ENCODE measurements around the gene VPS45.

VPS45 gene

GRCh38 chr1:150076066-150076465, 8.5 kb downstream of the VPS45 start:
- DNase-seq, result no peak

DNA sequence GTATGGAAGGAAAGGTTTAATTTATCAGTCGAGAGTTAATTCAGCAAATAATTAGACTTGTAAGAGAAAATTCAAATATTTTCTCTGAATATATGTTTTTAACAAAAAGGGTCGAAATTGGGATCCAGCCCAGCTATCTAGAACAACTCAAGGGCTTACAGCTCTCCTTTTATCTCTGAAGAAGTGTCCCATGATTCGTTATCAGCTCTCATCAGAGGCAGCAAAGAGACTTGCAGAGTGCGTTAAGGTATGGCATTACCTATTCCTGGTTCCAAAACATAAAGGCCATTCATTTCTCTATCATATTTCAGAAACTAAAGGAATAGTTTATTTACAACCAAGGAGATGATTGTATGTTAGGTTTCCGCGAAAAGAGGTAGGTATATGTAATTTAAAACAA, 9.4 kb downstream of the VPS45 start:
- DNase-seq, result no peak

DNA sequence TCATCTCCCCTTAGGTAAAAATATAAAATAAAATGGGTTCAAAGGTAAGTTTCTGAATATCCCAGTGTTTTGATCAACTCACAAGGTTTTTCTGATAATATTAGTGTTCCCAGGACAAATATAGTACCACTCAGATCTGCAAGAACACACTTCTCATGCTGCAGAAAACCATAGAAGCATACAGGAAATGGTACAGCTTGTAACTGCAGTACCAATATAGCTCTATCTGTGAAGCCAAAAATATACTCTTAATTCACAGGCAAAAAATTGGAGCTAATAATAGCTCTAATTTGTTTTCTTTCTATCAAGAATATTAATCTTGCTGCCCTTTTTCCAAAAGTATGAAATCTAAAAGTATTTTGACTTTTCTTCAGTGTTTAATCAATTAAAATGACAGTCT, 13.2 kb downstream of the VPS45 start:
- no peak for DNase-seq

GRCh38 chr1:150082494-150082893, 14.9 kb downstream of the VPS45 start:
- DNase-seq, result no peak

DNA sequence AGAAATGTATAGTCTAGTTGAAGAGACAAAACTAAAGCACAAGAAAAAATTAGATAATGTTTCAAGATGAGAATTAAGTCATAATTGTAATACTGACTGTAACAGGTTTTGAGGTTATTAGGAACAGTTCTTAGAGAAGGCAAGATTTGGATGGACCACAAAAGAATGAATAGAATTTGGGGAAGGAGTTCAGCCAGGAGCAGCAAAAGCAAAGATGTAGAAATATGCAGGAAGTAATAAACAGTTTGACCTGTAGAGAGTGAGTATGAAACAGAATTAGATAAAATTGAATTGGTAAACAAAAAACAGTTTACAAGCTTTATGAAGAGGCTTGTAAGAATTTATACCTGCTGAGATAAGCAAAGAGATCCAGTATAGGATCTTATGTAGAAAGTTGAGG, 16.3 kb downstream of the VPS45 start:
- DNase-seq, result no peak

DNA sequence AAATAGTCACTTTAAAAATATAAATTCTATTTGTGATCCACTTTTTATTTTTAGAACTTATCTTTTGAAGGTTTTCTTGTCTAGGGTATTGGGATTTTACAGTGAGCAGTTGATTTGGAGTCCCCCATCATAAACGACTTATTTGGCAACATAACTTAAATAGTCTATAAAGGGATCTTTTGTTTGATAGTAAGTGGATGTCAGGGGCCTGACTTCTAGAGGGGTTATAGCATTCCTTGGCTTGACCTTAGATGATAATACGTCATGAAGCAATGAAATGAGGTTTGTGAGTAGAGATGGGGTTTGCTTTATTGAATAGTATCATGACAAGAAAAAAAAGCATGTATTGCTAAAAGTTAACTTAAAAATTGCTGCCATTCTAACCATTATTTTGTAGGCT, 17.8 kb downstream of the VPS45 start:
- no peak for DNase-seq

DNA sequence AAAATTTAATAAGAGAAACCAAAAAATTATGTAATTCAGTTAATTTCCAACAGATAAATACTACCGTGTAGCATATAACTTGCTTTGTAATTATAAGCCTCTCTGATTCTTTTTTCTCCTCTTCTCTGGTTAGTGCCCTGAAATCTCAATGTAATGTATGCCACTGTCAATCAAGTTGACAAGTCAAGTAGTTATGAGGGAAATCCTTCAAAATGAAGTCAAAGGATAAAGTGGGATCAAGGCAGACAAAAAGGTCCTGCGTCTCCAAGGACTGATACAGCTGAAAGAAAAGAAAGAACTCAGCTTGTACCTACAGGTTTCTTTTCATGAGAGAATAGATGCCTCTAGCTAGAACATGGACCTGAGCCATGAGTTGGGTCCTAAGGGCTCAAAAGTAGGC, 19.8 kb downstream of the VPS45 start:
- no peak for DNase-seq

GRCh38 chr1:150089846-150090520, 22.4 kb downstream of the VPS45 start:
- no peak for DNase-seq

DNA sequence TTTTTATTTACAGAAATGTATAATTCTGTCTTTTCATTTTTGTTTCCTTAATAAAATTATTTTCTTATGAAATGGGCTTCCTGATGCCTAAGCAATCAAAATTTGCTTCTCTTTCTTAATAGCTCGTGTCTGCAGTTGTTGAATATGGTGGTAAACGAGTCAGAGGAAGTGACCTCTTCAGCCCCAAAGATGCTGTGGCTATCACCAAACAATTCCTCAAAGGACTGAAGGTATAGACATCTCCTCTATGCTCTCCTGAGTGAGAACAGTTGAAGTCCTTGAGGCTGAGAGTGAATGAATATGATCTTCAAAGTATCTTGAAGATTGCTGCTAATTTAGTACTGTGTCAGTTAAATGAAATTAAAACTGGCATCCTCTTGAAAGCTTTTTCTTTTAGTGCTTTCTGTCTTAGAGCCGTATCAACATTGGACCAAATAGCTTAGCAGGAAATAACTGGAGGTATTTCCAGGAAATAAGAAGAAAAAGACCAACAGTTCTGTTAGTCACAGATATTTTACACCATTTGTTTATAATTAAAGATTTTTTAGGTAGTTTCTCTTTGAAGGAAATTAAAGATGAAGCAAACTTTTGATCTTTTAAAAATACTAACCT, 24.7 kb downstream of the VPS45 start:
- no peak for DNase-seq

- DNase-seq, result no peak
Measured at GRCh38 chr1:150093805-150094204, 26.2 kb downstream of the VPS45 start.

DNA sequence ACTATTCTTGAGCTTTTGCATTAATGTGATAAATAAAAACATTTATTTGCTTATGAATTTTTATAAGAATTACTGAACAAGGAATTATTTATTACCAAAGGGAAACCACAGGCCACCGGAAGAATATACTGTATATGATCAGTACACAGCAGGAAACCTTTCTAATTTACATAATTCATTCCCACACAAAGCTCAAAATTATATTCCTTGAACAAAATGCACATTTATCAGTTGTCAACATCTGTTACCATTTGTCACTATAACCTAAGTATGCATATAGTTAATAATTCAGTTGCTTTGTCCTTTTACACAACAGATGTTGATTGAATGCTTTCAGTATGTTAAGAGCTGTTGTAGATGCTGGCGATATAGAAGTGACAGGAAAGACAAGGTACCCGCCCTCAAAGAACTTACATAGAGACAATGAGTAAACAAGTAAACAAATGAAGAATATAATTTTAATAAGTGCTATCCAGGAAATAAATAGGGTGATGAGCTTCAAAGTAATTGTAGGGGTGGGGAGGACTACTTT, 27.2 kb downstream of the VPS45 start:
- DNase-seq, result no peak

DNA sequence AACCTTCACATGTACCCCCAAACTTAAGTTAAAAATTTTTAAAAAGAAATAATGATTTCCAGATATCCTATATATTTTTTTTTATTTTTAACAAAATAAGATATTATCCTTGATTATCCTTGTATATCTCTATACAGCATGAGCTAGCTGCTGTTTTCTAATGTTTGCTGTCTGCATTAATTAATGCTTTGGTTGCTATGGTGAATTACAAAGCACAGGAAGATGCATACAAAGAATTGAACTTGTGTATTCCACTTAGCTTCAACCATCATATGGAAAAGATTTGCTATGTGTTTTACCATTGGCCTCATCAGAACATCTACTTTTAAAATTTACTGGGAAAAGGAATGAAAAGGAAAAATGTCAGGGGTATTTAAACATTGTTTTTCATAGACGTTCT, 35.4 kb downstream of the VPS45 start:
- DNase-seq, result peak; percentile 49

GRCh38 chr1:150106341-150106740, 38.8 kb downstream of the VPS45 start:
- no peak for DNase-seq

DNA sequence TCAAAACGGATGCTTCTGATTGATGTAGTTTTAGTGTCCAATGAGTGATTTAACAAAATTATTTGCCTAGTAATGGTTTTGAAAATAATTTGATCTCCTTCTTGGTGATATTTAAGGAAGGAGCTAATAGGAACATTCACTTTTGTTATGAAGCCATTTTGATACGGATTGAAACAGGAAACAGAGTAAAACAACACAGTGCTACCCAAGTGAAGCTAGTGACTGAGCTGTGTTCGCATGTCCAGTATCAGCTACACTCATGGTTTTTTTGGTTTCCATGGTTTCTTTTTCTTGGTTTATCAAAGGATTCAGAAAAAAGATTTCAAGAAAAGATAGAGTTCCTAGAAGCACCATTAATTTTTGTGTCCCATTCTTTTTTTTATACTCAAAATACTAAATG, 42.0 kb downstream of the VPS45 start:
- no peak for DNase-seq

- no peak for DNase-seq
Measured at GRCh38 chr1:150110116-150110515, 42.5 kb downstream of the VPS45 start.

- no peak for DNase-seq
Measured at GRCh38 chr1:150111670-150112069, 44.1 kb downstream of the VPS45 start.

DNA sequence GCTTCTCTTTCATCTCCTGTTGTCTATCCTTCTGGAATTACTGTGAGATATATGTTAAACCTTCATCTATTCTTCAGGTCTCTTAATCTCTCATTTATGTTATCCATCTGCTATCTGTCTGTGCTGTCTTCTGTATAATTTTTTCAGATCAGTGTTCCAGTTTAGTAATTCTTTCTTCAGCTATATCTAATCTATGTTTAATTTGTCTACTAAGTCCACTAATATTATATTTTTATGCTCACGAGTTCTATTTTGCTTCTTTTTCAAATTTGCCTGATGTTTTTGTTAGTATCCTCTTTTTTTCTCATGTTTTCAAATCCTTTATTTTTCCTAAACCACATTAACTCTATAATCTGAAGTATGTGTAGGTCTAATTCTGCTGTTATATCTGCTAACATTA, 47.5 kb downstream of the VPS45 start:
- no peak for DNase-seq

DNA sequence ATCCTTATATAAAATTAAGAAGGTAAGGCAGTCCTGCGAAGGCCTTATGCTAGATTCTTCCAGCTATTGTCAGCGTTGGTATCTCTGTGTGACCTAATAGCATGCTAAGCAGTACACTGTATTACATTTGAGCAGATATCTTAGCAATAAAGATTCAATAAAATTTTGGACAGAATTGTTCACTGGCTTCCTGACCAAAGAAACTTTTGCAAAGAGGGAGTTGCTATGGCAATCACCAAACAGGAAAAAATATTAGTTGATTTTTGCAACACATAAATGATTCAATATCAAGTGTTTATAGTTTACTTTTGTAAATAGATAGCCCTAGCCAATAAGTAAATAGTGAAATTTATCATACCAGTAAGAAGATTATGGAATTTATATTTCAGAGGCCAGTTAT, 51.1 kb downstream of the VPS45 start:
- DNase-seq, result no peak

DNA sequence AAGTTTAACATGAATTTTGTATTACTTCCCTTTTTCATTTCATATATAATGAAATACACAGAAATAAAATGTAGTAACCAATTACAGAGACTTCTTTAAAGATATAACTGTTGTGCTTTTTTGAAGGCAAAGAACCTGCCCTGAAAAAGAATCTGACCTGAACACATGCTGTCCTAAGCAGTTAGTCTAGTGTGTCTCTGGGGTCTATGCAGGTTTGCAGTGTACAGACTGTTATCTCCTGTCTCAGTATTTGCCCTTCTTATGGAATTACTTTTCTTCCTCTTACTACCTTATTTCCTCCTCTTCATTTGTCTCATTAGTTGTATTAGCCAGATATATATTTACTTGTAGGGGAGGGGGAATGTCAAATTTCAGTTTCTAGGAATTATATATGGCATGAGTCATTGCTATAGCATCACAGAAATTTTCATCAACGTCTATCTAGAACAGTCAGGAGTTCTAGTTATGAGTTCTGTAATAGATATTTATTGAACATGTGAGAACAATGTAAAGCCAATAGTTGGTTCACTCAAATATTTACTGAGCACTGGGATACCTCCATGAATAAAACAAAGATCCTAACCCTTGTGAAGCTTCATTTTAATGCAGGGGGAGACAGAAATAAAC, 53.8 kb downstream of the VPS45 start:
- DNase-seq, result no peak

DNA sequence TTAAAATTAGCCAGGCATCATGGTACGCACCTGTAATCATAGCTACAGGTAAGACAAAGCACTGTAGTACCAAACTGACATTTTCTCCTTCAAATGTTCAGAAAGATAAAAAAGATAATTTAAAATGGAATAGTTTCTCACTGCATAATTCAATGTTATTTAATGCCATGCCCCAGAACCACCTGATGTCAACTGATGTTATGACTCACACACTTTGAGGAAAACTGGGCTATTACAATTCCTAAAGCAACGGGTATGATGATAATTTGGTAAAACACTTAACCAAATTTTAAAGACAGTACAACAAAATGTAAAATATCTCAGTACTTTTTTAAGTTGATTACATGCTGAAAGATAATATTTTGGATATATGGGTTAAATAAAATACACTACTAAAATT, 59.2 kb downstream of the VPS45 start:
- DNase-seq, result no peak

DNA sequence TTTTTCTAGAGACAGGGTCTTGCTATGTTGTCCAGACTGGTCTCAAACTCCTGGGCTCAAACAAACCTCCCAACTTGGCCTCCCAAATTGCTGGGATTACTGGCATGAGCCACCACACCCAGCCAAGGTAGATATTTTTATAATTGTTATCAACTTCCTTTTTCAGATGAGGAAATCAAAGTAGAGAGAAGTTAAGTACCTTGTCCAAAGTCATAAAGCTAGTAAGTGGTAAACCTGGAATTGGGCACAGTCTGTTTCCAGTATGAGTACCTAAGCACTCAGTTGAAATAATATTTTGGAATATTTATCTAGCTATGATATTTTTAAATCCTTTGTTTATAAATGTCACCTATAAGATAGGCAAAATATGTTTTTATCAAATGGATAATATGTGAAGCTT, 59.9 kb downstream of the VPS45 start:
- no peak for DNase-seq

- DNase-seq, result no peak
Measured at GRCh38 chr1:150127868-150128267, 60.3 kb downstream of the VPS45 start.

- no peak for DNase-seq
Measured at GRCh38 chr1:150132372-150132771, 64.8 kb downstream of the VPS45 start.

DNA sequence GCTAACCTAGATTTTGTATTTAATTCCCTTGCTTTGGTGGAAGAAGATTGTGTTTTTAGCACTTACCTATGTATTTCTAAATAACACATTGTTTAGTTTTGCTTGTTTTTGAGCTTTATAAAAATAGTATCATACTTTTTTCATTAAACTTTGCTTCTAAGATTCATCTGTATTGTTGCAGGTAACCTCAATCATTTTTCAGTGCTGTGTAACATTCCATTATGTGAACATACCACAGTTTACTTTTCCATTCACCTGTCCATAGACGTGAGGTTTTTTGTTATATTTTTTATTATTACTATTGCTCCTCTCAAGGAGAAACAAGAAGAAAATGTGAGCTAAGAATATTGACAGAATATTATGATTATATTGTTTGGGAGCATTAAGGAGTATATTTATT, 67.0 kb downstream of the VPS45 start:
- no peak for DNase-seq

All from DMS153 (cell line).